Measurements from ENCODE around the gene RAD51AP2. TPM values are rescaled to one million over a fixed set of nuclear protein-coding genes. Genes with fewer than 3 reads are reported as not detected.

RAD51AP2 gene
- total RNA-seq, 2 donors from 2014 or later, result 0.18 TPM; not detected in 1

- no peaks in the 10 kb centered on the region for H3K36me3 Mint-ChIP-seq (ENCODE audit: low read depth)
- H3K4me1 ChIP-seq (ENCODE audit: control insufficient read depth, insufficient read depth, low read length), result no peaks in the 10 kb centered on the region
These were observed 32.7 kb upstream of the RAD51AP2 start for GRCh38 chr2:17550907-17551306.

GRCh38 chr2:17547737-17548136 is 29.5 kb upstream of the RAD51AP2 start:
- peaks cover 19% of the 10 kb centered on the region for H3K27me3 ChIP-seq (ENCODE audit: control insufficient read depth, insufficient read depth, low read length, poor library complexity, severe bottlenecking)
- no peak for TF ChIP-seq CTCF (conservative IDR thresholded peaks at IDR 0.05)
- WGBS, 2 experiments (ENCODE audit: insufficient coverage in 1 of 2, insufficient read length in 1 of 2), result 65 to 82% methylated on average over 3 to 5 of the region's 5 CpGs
- H3K36me3 Mint-ChIP-seq (ENCODE audit: low read depth), result no peaks in the 10 kb centered on the region
- no peak for DNase-seq
- H3K4me3 Mint-ChIP-seq, result no peak overlapping the region
- H3K27me3 Mint-ChIP-seq (ENCODE audit: insufficient read depth), result peaks cover 15% of the 10 kb centered on the region
- no peaks in the 10 kb centered on the region for H3K4me1 ChIP-seq (ENCODE audit: control insufficient read depth, insufficient read depth, low read length)
- no peak overlapping the region for H3K27ac ChIP-seq (ENCODE audit: low read depth, low read length)
- no peak overlapping the region for H3K4me3 ChIP-seq (ENCODE audit: low read length)
- H3K36me3 ChIP-seq (ENCODE audit: control insufficient read depth, insufficient read depth, low read length), result no peaks in the 10 kb centered on the region
- H3K9me3 Mint-ChIP-seq, result no peaks in the 10 kb centered on the region
- H3K9me3 ChIP-seq (ENCODE audit: control insufficient read depth, low read length), result no peaks in the 10 kb centered on the region
- peaks cover 29% of the 10 kb centered on the region for H3K4me1 Mint-ChIP-seq
- no peak overlapping the region for H3K27ac Mint-ChIP-seq
- no peak overlapping the region for H3K9ac ChIP-seq (ENCODE audit: extremely low read depth, low read length, poor library complexity, severe bottlenecking)

More at GRCh38 chr2:17550907-17551306, 32.7 kb upstream of the RAD51AP2 start:
- no peak overlapping the region for H3K4me3 Mint-ChIP-seq
- Histone ChIP-seq H3K36me3 (ENCODE audit: control insufficient read depth, insufficient read depth, low read length) (no peaks in the 10 kb centered on the region), H3K9me3 (ENCODE audit: control insufficient read depth, low read length) (no peaks in the 10 kb centered on the region), H3K27ac (ENCODE audit: low read depth, low read length) (no peak overlapping the region), H3K27me3 (ENCODE audit: control insufficient read depth, insufficient read depth, low read length, poor library complexity, severe bottlenecking) (no peaks in the 10 kb centered on the region), H3K9ac (ENCODE audit: extremely low read depth, low read length, poor library complexity, severe bottlenecking) (no peak overlapping the region), H3K4me3 (ENCODE audit: low read length) (no peak overlapping the region)
- no peak for TF ChIP-seq CTCF (conservative IDR thresholded peaks at IDR 0.05)
- no peak overlapping the region for H3K27ac Mint-ChIP-seq
- H3K27me3 Mint-ChIP-seq (ENCODE audit: insufficient read depth), result no peaks in the 10 kb centered on the region
- peaks cover 15% of the 10 kb centered on the region for H3K4me1 Mint-ChIP-seq
- DNase-seq, result no peak
- 89 to 100% methylated on average over 1 of the region's 2 CpGs for WGBS, 2 experiments (ENCODE audit: insufficient coverage in 1 of 2, insufficient read length in 1 of 2)
- H3K9me3 Mint-ChIP-seq, result no peaks in the 10 kb centered on the region

GRCh38 chr2:17547237-17547636 is 29.0 kb upstream of the RAD51AP2 start:
- Histone ChIP-seq H3K27me3 (ENCODE audit: control insufficient read depth, insufficient read depth, low read length, poor library complexity, severe bottlenecking) (peaks cover 24% of the 10 kb centered on the region), H3K4me1 (ENCODE audit: control insufficient read depth, insufficient read depth, low read length) (no peaks in the 10 kb centered on the region), H3K9ac (ENCODE audit: extremely low read depth, low read length, poor library complexity, severe bottlenecking) (no peak overlapping the region), H3K36me3 (ENCODE audit: control insufficient read depth, insufficient read depth, low read length) (no peaks in the 10 kb centered on the region), H3K27ac (ENCODE audit: low read depth, low read length) (no peak overlapping the region), H3K9me3 (ENCODE audit: control insufficient read depth, low read length) (no peaks in the 10 kb centered on the region), H3K4me3 (ENCODE audit: low read length) (no peak overlapping the region)
- no peak for TF ChIP-seq CTCF (conservative IDR thresholded peaks at IDR 0.05)
- Mint-ChIP-seq H3K27me3 (ENCODE audit: insufficient read depth) (peaks cover 20% of the 10 kb centered on the region), H3K4me3 (no peak overlapping the region), H3K9me3 (no peaks in the 10 kb centered on the region), H3K36me3 (ENCODE audit: low read depth) (no peaks in the 10 kb centered on the region), H3K27ac (no peak overlapping the region), H3K4me1 (peaks cover 29% of the 10 kb centered on the region)
- no peak for DNase-seq
- 91% methylated on average over 2 of the region's 2 CpGs; no CpG with 5 or more reads in 1 of the 2 experiments for WGBS, 2 experiments (ENCODE audit: insufficient coverage in 1 of 2, insufficient read length in 1 of 2)

Data from endodermal cell (in vitro differentiated cells).